Measurements from ENCODE around the gene SHQ1.

DNA sequence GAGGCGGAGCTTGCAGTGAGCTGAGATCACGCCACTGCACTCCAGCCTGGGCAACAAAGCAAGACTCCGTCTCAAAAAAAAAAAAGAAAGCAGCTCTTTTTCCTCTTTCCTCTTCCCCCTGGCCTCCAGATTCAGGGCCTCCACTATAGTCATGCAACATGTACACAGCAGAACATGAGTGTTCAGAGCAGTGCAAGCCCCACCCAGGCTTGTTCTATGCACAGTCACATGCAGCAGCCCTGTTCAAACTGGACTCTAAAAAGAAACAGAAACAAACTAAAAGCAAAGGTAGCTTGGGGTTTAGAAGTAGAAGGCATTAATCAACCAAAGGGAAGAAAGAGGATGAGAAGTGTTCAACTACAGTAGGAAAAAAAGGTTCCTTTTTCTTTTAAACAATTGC, 11.8 kb downstream of the SHQ1 start:
- TF ChIP-seq EP300 (IDR thresholded peaks at IDR 0.05) (no peak), POLR2A (IDR thresholded peaks at IDR 0.05) (no peak)
